Central memory CD4-positive, alpha-beta T cell (primary cell): ENCODE measurements around the gene TUBB2A.

ENCODE experiments used
- DNase-seq: peaks from one replicate; pipeline ENCODE4 v3.0.0; 2022

TUBB2A gene

DNA sequence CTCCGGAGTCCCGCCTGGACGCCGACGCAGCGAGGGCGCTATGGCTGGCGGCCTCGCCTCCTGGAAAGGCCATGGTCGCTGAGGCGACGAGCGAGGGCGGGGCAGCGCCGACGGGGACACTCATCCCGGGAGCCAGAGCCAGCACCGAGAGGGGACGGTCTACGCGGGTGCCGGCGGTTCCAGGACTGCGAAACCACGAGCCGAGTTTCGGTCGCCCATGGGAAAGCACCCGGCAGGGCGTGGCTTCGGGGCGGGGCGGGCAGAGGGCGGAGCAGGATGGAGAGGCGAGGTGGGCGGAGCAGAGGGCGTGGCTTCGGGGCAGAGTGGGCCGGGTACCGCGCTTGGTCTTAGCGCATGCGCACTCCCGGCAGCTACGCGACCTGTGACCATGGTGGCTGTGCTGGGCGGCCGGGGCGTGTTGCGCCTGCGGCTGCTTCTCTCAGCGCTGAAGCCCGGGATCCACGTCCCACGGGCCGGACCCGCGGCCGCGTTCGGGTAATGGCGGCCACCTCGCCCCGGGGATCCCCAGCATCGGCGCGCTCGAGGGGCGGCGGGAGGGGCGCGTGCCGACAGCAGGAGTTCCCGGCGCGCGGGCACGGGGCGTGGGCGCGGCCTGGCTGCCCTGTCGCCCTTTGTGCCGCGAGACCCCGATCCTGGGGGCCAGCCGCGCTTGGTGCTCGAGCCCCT lies 38.8 kb downstream of the TUBB2A start, which contains the start of gene BPHL:
Gene BPHL, plus strand, starts transcription at position 359 of the 687 bp plus-strand sequence. Its CDS starts 30 bp downstream, at position 389.
- DNase-seq: peak; percentile 98

DNA sequence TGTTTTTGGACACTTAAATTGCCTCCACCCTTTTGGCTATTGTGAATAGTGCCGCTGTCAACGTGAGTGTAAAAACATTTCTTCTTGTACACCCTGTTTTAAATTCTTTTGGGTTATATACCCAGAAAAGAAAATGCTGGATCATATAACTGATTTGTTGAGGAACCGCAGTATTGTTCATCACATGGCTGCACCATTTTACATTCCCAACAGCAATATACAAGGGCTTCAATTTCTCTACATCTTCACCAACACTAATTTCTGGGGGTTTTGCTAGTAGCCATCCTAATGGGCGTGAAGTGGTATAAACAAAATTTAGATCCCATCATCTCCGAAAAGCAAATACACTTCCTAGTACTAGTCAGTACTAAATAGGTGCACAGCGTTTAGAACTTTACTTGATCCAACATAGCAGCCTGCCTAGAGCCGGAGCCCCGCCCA lies 39.4 kb downstream of the TUBB2A start:
- no peak for DNase-seq

DNA sequence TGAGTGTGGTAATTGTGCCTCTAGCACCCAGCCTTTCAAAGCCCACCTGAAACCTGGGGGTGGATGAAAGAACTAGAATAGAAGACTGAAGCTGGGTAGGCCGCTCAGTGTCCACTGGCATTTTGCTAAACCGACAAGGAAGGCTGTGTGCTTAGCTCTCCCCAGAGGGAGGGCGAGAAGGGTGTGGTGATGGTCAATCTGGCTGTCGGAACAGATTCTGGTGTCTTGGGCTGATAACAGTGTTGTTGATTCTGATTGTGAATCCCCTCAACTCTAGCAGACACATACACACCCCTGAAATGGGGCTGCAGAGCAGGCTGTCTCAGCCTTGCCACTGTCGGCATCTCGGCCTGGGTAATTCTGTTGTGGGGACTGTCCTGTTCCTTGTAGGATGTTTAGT lies 43.0 kb downstream of the TUBB2A start:
- DNase-seq: no peak

DNA sequence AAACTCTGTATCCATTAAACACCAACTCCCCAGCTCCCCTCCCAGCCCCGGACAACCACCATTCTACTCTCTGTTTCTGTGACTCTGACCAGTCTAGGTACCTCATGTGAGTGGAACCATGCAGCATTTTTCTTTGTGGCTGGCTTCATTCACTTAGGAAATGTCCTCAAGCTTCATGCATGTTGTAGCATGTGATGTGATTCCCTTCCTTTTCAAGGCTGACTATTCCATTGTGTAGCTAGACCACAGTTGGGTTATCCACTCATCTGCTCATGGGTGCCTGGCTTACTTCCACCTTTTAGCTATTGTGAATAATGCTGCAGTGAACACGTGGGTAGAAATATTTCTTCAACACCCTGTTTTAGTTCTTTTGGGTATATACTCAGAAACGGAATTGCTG lies 47.6 kb downstream of the TUBB2A start:
- DNase-seq: no peak

DNA sequence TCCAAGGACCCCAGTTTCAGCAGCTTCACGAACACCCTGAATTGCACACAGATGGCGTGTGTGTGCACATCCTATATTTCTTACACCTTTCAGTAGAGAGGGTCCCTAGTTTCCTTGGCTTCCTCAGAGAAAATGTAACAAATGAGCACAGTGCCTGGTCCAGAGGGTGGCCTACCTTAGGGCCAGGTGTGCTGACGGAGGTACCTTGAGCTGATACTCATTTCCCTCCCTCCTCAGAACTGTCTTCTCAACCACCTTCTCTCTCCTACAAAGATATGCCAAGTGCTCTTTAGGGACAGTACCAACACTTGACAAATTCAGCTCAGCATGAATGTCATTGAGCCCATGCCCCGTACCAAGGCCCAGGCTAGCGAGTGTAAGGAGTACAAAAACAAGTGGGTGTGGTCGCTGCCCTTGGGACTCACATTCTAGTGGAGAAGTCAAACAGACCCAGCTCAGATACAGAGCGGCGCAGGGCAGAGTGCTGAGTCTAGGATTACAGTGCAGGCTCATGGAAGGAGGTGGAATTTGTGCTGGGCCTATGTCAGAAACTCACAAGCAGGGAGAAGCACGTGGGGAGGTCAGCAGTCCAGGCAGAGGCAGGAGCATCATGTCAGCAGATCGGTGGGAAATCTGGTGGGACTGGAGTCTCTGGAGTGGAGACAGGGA lies 48.5 kb downstream of the TUBB2A start:
- no peak for DNase-seq
